ENCODE measurements around the gene OSBP2. TPM values are rescaled to one million over a fixed set of nuclear protein-coding genes. Genes with fewer than 3 reads are reported as not detected.

The OSBP2 gene
- total RNA-seq, 1 donor from 2014 or later = 0.53 TPM

- peaks cover 0 to 7% of the 10 kb centered on the region in 2 donors for H3K9me3 ChIP-seq
- TF ChIP-seq CTCF (IDR thresholded peaks at IDR 0.05) = no peak
- no peaks in the 10 kb centered on the region for H3K27me3 ChIP-seq
- H3K4me3 ChIP-seq = no peak overlapping the region
- peak in 1 of 2 donors; percentile 15 for DNase-seq (ENCODE audit: low spot score in 2 of 2)
- no peaks in the 10 kb centered on the region for H3K4me1 ChIP-seq
- H3K36me3 ChIP-seq = no peaks in the 10 kb centered on the region
- H3K27ac ChIP-seq = no peak overlapping the region
- intact Hi-C loops (cut with DNase I) = no loop called here
Observed at GRCh38 chr22:30838111-30838510, 143.4 kb downstream of the OSBP2 start.

DNA sequence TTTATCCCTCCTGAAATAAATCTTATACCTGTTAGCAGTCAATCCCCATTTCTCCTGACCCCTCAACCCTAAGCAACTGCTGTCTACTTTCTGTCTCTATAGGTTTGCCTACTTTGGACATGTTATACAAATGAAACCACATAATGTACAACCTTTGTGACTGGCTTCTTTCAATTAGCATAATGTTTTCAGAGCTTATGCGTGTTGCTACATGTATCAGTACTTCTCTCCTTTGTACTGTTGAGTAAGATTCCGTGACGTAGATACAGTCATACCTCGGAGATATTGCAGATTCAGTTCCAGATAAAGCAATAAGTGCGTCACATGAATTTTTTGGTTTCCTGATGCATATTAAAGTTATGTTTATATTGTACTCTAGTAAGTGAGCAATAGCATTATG, 146.6 kb downstream of the OSBP2 start:
- Histone ChIP-seq H3K9me3 (peaks cover 0 to 7% of the 10 kb centered on the region in 2 donors), H3K36me3 (no peaks in the 10 kb centered on the region), H3K27me3 (no peaks in the 10 kb centered on the region), H3K27ac (no peak overlapping the region), H3K4me3 (no peak overlapping the region), H3K4me1 (no peaks in the 10 kb centered on the region)
- intact Hi-C loops (cut with DNase I) = no loop called here
- TF ChIP-seq CTCF (IDR thresholded peaks at IDR 0.05) = no peak
- no peak for DNase-seq (ENCODE audit: low spot score in 2 of 2)

DNA sequence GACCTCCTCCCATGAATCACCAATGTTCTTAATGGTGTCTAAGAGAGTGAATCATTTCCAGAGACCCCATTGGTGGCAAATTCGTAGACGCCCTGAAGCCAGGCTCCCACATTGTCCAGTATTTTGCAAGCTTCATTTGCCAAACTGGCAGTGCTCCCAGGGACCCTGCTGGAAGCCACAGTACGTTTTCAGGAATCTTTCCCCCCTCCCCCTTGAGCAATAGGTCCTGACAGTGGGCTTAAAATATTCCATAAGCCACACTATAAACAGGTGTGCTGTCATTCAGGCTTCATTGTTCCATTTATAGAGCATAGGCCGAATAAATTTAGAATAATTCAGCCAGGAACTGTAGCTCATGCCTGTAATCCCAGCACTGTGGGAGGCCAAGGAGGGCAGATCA, 148.6 kb downstream of the OSBP2 start:
- Histone ChIP-seq H3K27ac (no peak overlapping the region), H3K9me3 (peaks cover 0 to 4% of the 10 kb centered on the region in 2 donors), H3K4me1 (no peaks in the 10 kb centered on the region), H3K36me3 (no peaks in the 10 kb centered on the region), H3K4me3 (no peak overlapping the region), H3K27me3 (no peaks in the 10 kb centered on the region)
- no peak for TF ChIP-seq CTCF (IDR thresholded peaks at IDR 0.05)
- DNase-seq (ENCODE audit: low spot score in 2 of 2) = peak in 1 of 2 donors; percentile 28
- intact Hi-C loops (cut with DNase I) = no loop called here

- H3K36me3 ChIP-seq = no peaks in the 10 kb centered on the region
- no peaks in the 10 kb centered on the region for H3K4me1 ChIP-seq
- no peak overlapping the region for H3K4me3 ChIP-seq
- peaks cover 0 to 1% of the 10 kb centered on the region in 2 donors for H3K9me3 ChIP-seq
- TF ChIP-seq CTCF (IDR thresholded peaks at IDR 0.05) = no peak
- DNase-seq (ENCODE audit: low spot score in 2 of 2) = no peak
- intact Hi-C loops (cut with DNase I) = no loop called here
- no peak overlapping the region for H3K27ac ChIP-seq
- no peaks in the 10 kb centered on the region for H3K27me3 ChIP-seq
Observed at GRCh38 chr22:30847583-30847982, 152.9 kb downstream of the OSBP2 start.

- H3K36me3 ChIP-seq = no peaks in the 10 kb centered on the region
- no peak overlapping the region for H3K4me3 ChIP-seq
- no peak for TF ChIP-seq CTCF (IDR thresholded peaks at IDR 0.05)
- peaks cover 0 to 8% of the 10 kb centered on the region in 2 donors for H3K9me3 ChIP-seq
- H3K27ac ChIP-seq = no peak overlapping the region
- intact Hi-C loops (cut with DNase I) = no loop called here
- H3K27me3 ChIP-seq = no peaks in the 10 kb centered on the region
- DNase-seq (ENCODE audit: low spot score in 2 of 2) = peak in 1 of 2 donors; percentile 13
- no peaks in the 10 kb centered on the region for H3K4me1 ChIP-seq
Observed at GRCh38 chr22:30855266-30855665, 160.6 kb downstream of the OSBP2 start.
